Measurements from ENCODE around the gene KRTAP4-9. TPM values are rescaled to one million over a fixed set of nuclear protein-coding genes. Genes with fewer than 3 reads are reported as not detected.

The KRTAP4-9 gene
- total RNA-seq, 1 experiment from 2014 or later, result not detected

DNA sequence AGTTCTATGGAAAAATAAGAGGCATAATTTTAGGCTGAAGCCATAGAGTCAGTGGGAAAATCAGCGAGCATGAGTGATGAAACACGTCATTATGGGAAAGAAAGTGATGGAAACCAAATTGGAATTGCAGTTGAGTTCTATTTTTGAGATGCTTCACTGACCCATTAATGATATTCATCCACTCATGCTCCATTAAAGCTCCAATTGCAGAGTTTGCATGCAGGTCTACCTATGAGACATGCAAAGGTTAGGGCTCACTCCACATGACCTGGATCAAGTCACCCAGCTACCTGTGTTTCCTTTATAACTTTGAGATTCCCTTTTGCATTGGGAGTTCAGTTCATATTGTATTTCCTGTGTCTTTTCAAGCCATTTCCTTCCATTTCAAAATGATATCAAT is 31.5 kb upstream of the KRTAP4-9 start:
- Histone ChIP-seq H3K36me3 (ENCODE audit: control insufficient read depth, insufficient read depth, low read length) (no peaks in the 10 kb centered on the region), H3K9me3 (ENCODE audit: control insufficient read depth, insufficient read depth, low read depth, low read length) (no peaks in the 10 kb centered on the region), H3K4me3 (ENCODE audit: low read depth in 2 of 2, low read length in 2 of 2) (no peak overlapping the region), H3K27me3 (ENCODE audit: control insufficient read depth, insufficient read depth, low read length) (0 out of 2 replicates have a peak, but pooled peaks cover 2% of the 10 kb centered on the region), H3K4me1 (ENCODE audit: control insufficient read depth, insufficient read depth, low read length) (no peaks in the 10 kb centered on the region), H3K27ac (ENCODE audit: low read length) (no peak overlapping the region)
- no peak for TF ChIP-seq TCF7L2 (IDR thresholded peaks at IDR 0.05; ENCODE audit: low read depth, low read length)
- TF ChIP-seq POLR2AphosphoS5 (IDR thresholded peaks at IDR 0.05; ENCODE audit: low read depth, low read length), result no peak
- TF ChIP-seq, protein P1, sequence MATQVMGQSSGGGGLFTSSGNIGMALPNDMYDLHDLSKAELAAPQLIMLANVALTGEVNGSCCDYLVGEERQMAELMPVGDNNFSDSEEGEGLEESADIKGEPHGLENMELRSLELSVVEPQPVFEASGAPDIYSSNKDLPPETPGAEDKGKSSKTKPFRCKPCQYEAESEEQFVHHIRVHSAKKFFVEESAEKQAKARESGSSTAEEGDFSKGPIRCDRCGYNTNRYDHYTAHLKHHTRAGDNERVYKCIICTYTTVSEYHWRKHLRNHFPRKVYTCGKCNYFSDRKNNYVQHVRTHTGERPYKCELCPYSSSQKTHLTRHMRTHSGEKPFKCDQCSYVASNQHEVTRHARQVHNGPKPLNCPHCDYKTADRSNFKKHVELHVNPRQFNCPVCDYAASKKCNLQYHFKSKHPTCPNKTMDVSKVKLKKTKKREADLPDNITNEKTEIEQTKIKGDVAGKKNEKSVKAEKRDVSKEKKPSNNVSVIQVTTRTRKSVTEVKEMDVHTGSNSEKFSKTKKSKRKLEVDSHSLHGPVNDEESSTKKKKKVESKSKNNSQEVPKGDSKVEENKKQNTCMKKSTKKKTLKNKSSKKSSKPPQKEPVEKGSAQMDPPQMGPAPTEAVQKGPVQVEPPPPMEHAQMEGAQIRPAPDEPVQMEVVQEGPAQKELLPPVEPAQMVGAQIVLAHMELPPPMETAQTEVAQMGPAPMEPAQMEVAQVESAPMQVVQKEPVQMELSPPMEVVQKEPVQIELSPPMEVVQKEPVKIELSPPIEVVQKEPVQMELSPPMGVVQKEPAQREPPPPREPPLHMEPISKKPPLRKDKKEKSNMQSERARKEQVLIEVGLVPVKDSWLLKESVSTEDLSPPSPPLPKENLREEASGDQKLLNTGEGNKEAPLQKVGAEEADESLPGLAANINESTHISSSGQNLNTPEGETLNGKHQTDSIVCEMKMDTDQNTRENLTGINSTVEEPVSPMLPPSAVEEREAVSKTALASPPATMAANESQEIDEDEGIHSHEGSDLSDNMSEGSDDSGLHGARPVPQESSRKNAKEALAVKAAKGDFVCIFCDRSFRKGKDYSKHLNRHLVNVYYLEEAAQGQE (IDR thresholded peaks at IDR 0.05; ENCODE audit: insufficient read depth in 1 of 2, low read depth in 2 of 2, low read length in 1 of 2), result no peak
- TF ChIP-seq, protein P2, sequence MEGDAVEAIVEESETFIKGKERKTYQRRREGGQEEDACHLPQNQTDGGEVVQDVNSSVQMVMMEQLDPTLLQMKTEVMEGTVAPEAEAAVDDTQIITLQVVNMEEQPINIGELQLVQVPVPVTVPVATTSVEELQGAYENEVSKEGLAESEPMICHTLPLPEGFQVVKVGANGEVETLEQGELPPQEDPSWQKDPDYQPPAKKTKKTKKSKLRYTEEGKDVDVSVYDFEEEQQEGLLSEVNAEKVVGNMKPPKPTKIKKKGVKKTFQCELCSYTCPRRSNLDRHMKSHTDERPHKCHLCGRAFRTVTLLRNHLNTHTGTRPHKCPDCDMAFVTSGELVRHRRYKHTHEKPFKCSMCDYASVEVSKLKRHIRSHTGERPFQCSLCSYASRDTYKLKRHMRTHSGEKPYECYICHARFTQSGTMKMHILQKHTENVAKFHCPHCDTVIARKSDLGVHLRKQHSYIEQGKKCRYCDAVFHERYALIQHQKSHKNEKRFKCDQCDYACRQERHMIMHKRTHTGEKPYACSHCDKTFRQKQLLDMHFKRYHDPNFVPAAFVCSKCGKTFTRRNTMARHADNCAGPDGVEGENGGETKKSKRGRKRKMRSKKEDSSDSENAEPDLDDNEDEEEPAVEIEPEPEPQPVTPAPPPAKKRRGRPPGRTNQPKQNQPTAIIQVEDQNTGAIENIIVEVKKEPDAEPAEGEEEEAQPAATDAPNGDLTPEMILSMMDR (IDR thresholded peaks at IDR 0.05), result no peak
- TF ChIP-seq SIN3A (IDR thresholded peaks at IDR 0.05; ENCODE audit: borderline replicate concordance, insufficient read depth, low read depth, low read length), result no peak
- in situ Hi-C loops (cut with HindIII; ENCODE audit: low pct_unique_long_range_greater_than_20kb, low sequenced_read_pairs) (no loop called here), intact Hi-C loops (cut with micrococcal nuclease; ENCODE audit: unreplicated experiment) (no loop called here)
- ATAC-seq (no peak), DNase-seq (ENCODE audit: low read depth, low spot score) (no peak)
- BruUV-seq (replicated peaks), result no TSS peak
- ChIA-PET POLR2A (no interaction called here), CTCF (interaction anchor here (0.5 kb wide), 1 partner anchor 9 kb away, joined by 3 read pairs; no protein-coding TSS in a partner anchor)

DNA sequence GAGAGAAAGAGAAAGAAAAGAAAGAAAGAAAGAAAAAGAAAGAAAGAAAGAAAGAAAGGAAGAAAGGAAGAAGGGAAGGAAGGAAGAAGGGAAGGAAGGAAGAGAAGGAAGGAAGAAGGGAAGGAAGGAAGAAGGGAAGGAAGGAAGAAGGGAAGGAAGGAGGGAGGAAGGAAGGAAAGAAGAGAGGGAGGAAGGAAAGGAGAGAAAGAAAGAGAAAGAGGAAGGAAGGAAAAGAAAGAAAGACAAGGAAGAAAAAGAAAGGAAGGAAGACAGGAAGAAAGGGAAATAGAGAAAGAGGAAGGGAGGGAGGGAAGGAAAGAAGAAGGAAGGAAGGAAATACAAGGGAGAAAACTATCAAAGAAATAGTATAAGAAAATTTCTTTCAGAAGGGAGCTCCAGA is 28.4 kb upstream of the KRTAP4-9 start:
- ATAC-seq (no peak), DNase-seq (ENCODE audit: low read depth, low spot score) (no peak)
- H3K27me3 ChIP-seq (ENCODE audit: control insufficient read depth, insufficient read depth, low read length), result 0 out of 2 replicates have a peak, but pooled peaks cover 2% of the 10 kb centered on the region
- no peaks in the 10 kb centered on the region for H3K9me3 ChIP-seq (ENCODE audit: control insufficient read depth, insufficient read depth, low read depth, low read length)
- H3K27ac ChIP-seq (ENCODE audit: low read length), result no peak overlapping the region
- TF ChIP-seq TCF7L2 (IDR thresholded peaks at IDR 0.05; ENCODE audit: low read depth, low read length) (no peak), SIN3A (IDR thresholded peaks at IDR 0.05; ENCODE audit: borderline replicate concordance, insufficient read depth, low read depth, low read length) (no peak), POLR2AphosphoS5 (IDR thresholded peaks at IDR 0.05; ENCODE audit: low read depth, low read length) (no peak)
- TF ChIP-seq, protein P1 (IDR thresholded peaks at IDR 0.05; ENCODE audit: insufficient read depth in 1 of 2, low read depth in 2 of 2, low read length in 1 of 2), result no peak
- TF ChIP-seq, protein P2 (IDR thresholded peaks at IDR 0.05), result no peak
- ChIA-PET CTCF (no interaction called here), POLR2A (no interaction called here)
- no peaks in the 10 kb centered on the region for H3K4me1 ChIP-seq (ENCODE audit: control insufficient read depth, insufficient read depth, low read length)
- H3K36me3 ChIP-seq (ENCODE audit: control insufficient read depth, insufficient read depth, low read length), result no peaks in the 10 kb centered on the region
- in situ Hi-C loops (cut with HindIII; ENCODE audit: low pct_unique_long_range_greater_than_20kb, low sequenced_read_pairs) (no loop called here), intact Hi-C loops (cut with micrococcal nuclease; ENCODE audit: unreplicated experiment) (no loop called here)
- no TSS peak for BruUV-seq (replicated peaks)
- H3K4me3 ChIP-seq (ENCODE audit: low read depth in 2 of 2, low read length in 2 of 2), result no peak overlapping the region
